GM15510 (cell line): ENCODE results near the gene CCDC157.

Experiments used
- POLR2A ChIP-seq: IDR thresholded peaks from 3 replicates; pipeline ENCODE4 v1.6.1; 2011; ENCODE audit warnings: borderline replicate concordance; ENCODE audit not compliant: insufficient read length; ENCODE audit errors: extremely low read depth

CCDC157 gene

DNA sequence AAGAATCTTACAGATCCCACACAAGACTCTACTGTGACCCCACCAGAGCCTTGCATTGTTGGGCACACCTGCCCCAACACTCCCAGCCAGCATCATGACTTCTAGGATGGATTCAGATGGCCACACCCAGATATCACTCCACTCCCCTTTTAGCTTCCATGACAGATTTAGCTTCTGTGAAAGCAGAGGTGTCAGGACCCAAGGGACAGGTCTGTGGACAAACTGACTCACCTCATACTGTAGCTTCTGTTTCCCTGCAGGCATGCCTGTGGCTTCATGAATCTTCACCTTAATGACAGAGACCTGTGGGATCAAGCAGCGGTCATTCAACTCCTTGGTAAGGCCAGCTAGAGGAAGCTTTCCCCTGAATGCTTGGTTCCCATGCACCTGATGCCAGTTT, 21.6 kb upstream of the CCDC157 start:
- no peak for TF ChIP-seq POLR2A

DNA sequence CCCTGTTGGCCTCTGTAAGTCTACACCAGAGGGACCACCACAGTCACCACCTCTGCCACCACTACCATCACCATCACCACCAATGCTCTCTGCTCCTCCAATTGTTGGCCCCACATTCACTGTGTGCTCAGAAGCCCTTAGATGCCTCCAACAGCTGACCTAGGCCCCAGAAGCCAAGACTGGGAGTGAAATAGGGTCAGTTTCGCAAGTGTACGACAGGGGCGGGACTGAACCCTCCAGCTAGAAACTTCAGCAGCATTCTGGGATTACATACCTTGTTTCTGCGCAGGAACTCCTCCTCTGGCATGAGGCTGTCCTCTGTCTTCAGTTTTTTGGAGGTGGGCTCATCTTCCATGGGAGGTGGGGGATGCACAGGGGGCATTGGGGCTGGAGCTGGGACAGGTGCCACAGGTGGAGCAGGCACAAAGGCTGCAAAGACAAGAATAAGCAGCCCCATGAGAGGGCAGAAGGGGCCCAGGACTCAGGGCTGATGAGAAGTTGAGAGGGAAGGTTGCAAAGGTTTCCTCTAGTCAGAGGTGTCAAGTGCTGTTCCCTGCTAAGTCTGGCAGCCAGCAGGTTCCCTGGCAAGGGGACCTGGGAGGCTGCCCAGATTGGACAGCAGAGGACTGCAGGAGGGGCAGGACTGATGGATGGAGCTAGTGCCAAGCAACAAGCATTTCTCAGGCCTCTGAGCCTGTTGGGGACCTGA, 19.9 kb upstream of the CCDC157 start:
- TF ChIP-seq POLR2A: no peak

- no peak for TF ChIP-seq POLR2A
These were observed 19.4 kb upstream of the CCDC157 start for GRCh38 chr22:30337461-30337778.

- no peak for TF ChIP-seq POLR2A
These were observed 18.0 kb upstream of the CCDC157 start for GRCh38 chr22:30338802-30339201.

GRCh38 chr22:30340911-30341685, 15.7 kb upstream of the CCDC157 start:
- TF ChIP-seq POLR2A: no peak

DNA sequence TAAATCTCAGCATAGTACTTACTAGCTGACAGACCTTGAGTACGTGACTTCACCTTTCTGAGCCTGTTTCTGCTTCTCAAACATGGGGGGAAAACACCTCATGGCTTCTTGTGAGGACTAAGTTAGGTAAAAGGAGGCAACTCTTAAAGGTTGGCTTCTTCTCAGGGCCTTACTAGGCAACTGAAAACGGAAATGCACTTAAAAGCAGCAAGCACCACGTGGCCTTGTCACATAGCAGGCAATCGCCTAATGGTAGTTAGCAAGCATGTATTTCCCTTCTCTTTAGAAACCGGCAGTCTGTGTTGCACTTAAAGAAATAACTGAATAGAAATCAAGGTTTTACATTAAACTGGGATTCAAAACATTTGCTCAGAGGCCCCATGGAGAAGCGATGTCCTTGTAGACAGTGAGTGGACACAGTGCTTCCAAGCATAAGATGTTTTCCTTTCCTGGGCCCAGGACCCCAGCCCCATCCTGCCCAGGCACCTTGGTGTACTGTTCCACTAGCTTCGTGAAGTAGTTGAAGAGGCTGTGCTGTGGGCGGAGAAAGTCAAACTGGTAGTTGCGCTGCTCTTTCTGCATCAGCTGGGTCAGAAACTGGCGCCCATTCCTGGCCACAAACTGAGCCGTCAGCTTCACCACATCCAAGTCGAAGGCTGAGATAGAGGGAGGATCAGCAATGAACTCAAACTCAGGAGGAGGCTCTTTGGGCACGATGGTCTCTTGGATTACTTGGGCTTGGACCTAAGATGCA, 12.2 kb upstream of the CCDC157 start:
- no peak for TF ChIP-seq POLR2A

GRCh38 chr22:30347255-30347892, 9.4 kb upstream of the CCDC157 start:
- no peak for TF ChIP-seq POLR2A

GRCh38 chr22:30348404-30348803, 8.4 kb upstream of the CCDC157 start:
- no peak for TF ChIP-seq POLR2A

- no peak for TF ChIP-seq POLR2A
These were observed 8.0 kb upstream of the CCDC157 start for GRCh38 chr22:30348809-30349208.

GRCh38 chr22:30351226-30351625, 5.6 kb upstream of the CCDC157 start:
- no peak for TF ChIP-seq POLR2A

- no peak for TF ChIP-seq POLR2A
These were observed 2.2 kb upstream of the CCDC157 start for GRCh38 chr22:30354644-30355043.

GRCh38 chr22:30357236-30357570, 396 bp downstream of the CCDC157 start:
- TF ChIP-seq POLR2A: no peak

DNA sequence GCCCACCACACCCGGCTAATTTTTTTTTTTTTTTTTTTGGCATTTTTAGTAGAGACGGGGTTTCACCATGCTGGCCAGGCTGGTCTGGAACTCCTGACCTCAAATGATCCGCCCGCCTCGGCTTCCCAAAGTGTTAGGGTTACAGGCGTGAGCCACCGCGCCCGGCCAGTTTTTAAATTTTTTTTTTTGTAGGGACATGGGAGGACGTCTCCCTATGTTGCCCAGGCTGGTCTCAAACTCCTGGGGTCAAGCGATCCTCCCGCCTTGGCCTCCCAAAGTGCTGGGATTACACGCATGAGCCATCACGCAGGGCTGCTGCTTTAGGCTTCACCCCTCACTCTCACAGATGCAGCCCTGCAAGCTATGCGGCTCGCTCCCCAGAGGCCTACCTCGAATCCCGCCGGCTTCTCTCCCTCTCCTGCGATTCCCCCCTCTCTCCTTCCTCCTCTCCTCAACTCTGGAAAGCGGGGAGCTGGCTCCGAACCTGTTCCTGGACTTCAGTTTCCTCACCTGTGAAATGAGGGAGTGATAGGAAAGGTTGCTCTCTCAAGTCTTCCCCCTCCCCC, 926 bp downstream of the CCDC157 start:
- no peak for TF ChIP-seq POLR2A

DNA sequence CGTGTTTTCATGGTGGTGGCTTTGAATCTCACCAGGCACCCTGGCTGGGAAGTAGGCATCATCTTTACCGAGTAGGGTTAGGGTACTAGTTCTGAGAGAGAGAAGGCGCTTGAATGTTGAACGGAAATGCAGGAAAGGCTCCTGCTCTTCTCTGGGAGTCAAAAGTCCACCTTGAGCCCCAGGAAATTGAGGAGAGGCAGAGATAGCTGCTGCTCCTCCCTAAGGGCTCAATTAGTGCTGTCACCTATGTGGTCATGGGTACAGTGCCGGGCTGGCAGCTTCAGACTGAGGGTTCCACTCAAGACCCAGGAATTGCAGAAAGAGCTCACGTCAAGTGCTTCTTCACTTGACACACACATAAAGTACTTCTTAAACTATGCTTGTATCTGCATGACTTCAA, 1.7 kb downstream of the CCDC157 start:
- no peak for TF ChIP-seq POLR2A
